CD8-positive, alpha-beta memory T cell (primary cell): ENCODE measurements around the gene CD22. TPM values are rescaled to one million over a fixed set of nuclear protein-coding genes. Genes with fewer than 3 reads are reported as not detected.

Experiments
- CTCF ChIA-PET: fragments of 350-600 bp; sonication (Branson Sonifier 250); formaldehyde crosslinking; loops from one replicate; lab custom pipeline; 2021; ENCODE audit warnings: antibody characterized with exemption; lab: Charles Lee
- POLR2A ChIA-PET: fragments of 350-600 bp; sonication (Branson Sonifier 250); formaldehyde crosslinking; loops from one replicate; lab custom pipeline; 2021; ENCODE audit warnings: antibody characterized with exemption; lab: Charles Lee
- DNase-seq, 5 donors: peaks; one replicate each; pipeline versions ENCODE4 v3.0.0 to v3.0.0-alpha.2; 2020 to 2022; ENCODE audit warnings: mixed read lengths in 1 of 5
- H3K27ac ChIP-seq: one replicate; pipeline ENCODE4 v1.7.0; 2013; ENCODE audit warnings: low read depth, mild to moderate bottlenecking, low read length, moderate library complexity
- H3K27me3 ChIP-seq: 2 replicates; pipeline ENCODE4 v1.7.0; 2013; ENCODE audit warnings: low read length, mild to moderate bottlenecking; ENCODE audit not compliant: insufficient read depth, poor library complexity, severe bottlenecking
- H3K36me3 ChIP-seq: 2 replicates; pipeline ENCODE4 v1.7.0; 2013; ENCODE audit warnings: mild to moderate bottlenecking, low read length, moderate library complexity; ENCODE audit not compliant: insufficient read depth
- H3K4me1 ChIP-seq: 2 replicates; pipeline ENCODE4 v1.7.0; 2013; ENCODE audit warnings: mild to moderate bottlenecking, low read length, moderate library complexity; ENCODE audit not compliant: insufficient read depth
- H3K4me3 ChIP-seq: 2 replicates; pipeline ENCODE4 v1.7.0; 2013; ENCODE audit warnings: mild to moderate bottlenecking, low read length
- H3K9me3 ChIP-seq: 2 replicates; pipeline ENCODE4 v1.7.0; 2013; ENCODE audit warnings: mild to moderate bottlenecking, low read length
- H3K27ac Mint-ChIP-seq, 8 donors: one replicate each; pipeline ENCODE4 v1.8.0; 2020 to 2021; ENCODE audit warnings: mixed read lengths in 8 of 8, mild to moderate bottlenecking in 6 of 8, inconsistent platforms in 3 of 8, moderate library complexity in 3 of 8
- H3K27me3 Mint-ChIP-seq, 2 donors: one replicate each; pipeline ENCODE4 v1.8.0; 2020 to 2021; ENCODE audit warnings: mixed read lengths in 2 of 2, mild to moderate bottlenecking in 1 of 2, moderate library complexity in 1 of 2
- H3K36me3 Mint-ChIP-seq, 3 donors: one replicate each; pipeline ENCODE4 v1.8.0; 2020 to 2021; ENCODE audit warnings: mixed read lengths in 3 of 3, inconsistent platforms in 1 of 3, mild to moderate bottlenecking in 1 of 3
- H3K4me1 Mint-ChIP-seq, 3 donors: one replicate each; pipeline ENCODE4 v1.8.0; 2020 to 2021; ENCODE audit warnings: mixed read lengths in 3 of 3, inconsistent platforms in 1 of 3, mild to moderate bottlenecking in 1 of 3
- H3K4me3 Mint-ChIP-seq, 7 donors: one replicate each; pipeline ENCODE4 v1.8.0; 2020 to 2021; ENCODE audit warnings: mixed read lengths in 7 of 7, mild to moderate bottlenecking in 6 of 7, moderate library complexity in 4 of 7, inconsistent platforms in 2 of 7
- H3K9me3 Mint-ChIP-seq, 5 donors: one replicate each; pipeline ENCODE4 v1.8.0; 2020 to 2022; ENCODE audit warnings: mixed read lengths in 5 of 5, mild to moderate bottlenecking in 3 of 5, moderate library complexity in 2 of 5, inconsistent platforms in 1 of 5
- polyA plus RNA-seq: library from polyadenylated mRNA; unstranded; fragments of 300-500 nt; fragmentation: Illumina TruSeq; gene quantifications from one replicate; pipeline ENCODE4 v1.2.3, GENCODE V29; 2021
- total RNA-seq, 2 experiments: library from RNA; stranded (reverse); gene quantifications; one replicate each; pipeline ENCODE4 v1.2.3, GENCODE V29; 2021

Gene CD22
- total and polyA plus RNA-seq, 3 experiments from 2014 or later = 0.09 TPM; not detected in 2

GRCh38 chr19:35297922-35298321, 31.1 kb upstream of the CD22 start:
- no peaks in the 10 kb centered on the region for H3K9me3 ChIP-seq
- DNase-seq = no peak
- peaks cover 10% of the 10 kb centered on the region for H3K4me1 ChIP-seq
- ChIA-PET POLR2A (no interaction called here), CTCF (no interaction called here)
- no peak overlapping the region for H3K4me3 ChIP-seq
- Mint-ChIP-seq H3K36me3 (no peaks in the 10 kb centered on the region), H3K4me3 (no peak overlapping the region), H3K9me3 (no peaks in the 10 kb centered on the region), H3K27me3 (peaks cover 0 to 4% of the 10 kb centered on the region in 2 donors), H3K27ac (no peak overlapping the region), H3K4me1 (peaks cover 0 to 9% (median 6%) of the 10 kb centered on the region in 3 donors)
- no peak overlapping the region for H3K27ac ChIP-seq
- H3K36me3 ChIP-seq = no peaks in the 10 kb centered on the region
- no peaks in the 10 kb centered on the region for H3K27me3 ChIP-seq

DNA sequence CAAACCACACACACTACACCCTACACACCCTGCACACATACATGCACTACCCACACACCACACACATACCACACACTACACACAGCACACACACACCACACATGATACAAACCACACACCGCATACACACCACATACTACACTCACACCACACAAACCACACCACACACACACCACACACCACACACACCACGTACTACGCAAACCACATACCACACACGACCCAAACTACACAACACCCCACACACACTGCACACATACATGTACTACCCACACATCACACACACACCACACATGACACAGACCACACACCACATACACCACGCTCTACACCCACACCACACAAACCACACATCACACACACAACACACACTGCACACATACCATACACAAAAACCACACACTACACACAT, 30.4 kb upstream of the CD22 start:
- no peak overlapping the region for H3K4me3 Mint-ChIP-seq
- Histone ChIP-seq H3K27me3 (no peaks in the 10 kb centered on the region), H3K27ac (no peak overlapping the region), H3K4me1 (peaks cover 10% of the 10 kb centered on the region), H3K9me3 (no peaks in the 10 kb centered on the region), H3K4me3 (no peak overlapping the region), H3K36me3 (no peaks in the 10 kb centered on the region)
- POLR2A ChIA-PET = no interaction called here
- H3K4me1 Mint-ChIP-seq = peaks cover 0 to 9% (median 6%) of the 10 kb centered on the region in 3 donors
- CTCF ChIA-PET = no interaction called here
- no peaks in the 10 kb centered on the region for H3K36me3 Mint-ChIP-seq
- H3K27me3 Mint-ChIP-seq = peaks cover 0 to 4% of the 10 kb centered on the region in 2 donors
- no peak for DNase-seq
- H3K27ac Mint-ChIP-seq = no peak overlapping the region
- H3K9me3 Mint-ChIP-seq = no peaks in the 10 kb centered on the region

GRCh38 chr19:35299523-35300338, 29.3 kb upstream of the CD22 start:
- no peak overlapping the region for H3K27ac Mint-ChIP-seq

GRCh38 chr19:35300339-35300649, 28.7 kb upstream of the CD22 start:
- POLR2A ChIA-PET = no interaction called here
- no peaks in the 10 kb centered on the region for H3K36me3 Mint-ChIP-seq
- H3K36me3 ChIP-seq = no peaks in the 10 kb centered on the region
- H3K4me1 ChIP-seq = peaks cover 10% of the 10 kb centered on the region
- H3K4me3 ChIP-seq = no peak overlapping the region
- no peak for DNase-seq
- H3K27me3 ChIP-seq = no peaks in the 10 kb centered on the region
- H3K9me3 ChIP-seq = no peaks in the 10 kb centered on the region
- CTCF ChIA-PET = no interaction called here
- peaks cover 0 to 1% of the 10 kb centered on the region in 2 donors for H3K27me3 Mint-ChIP-seq
- H3K27ac Mint-ChIP-seq = no peak overlapping the region
- no peak overlapping the region for H3K27ac ChIP-seq
- H3K4me1 Mint-ChIP-seq = peaks cover 0 to 9% (median 6%) of the 10 kb centered on the region in 3 donors
- no peak overlapping the region for H3K4me3 Mint-ChIP-seq
- no peaks in the 10 kb centered on the region for H3K9me3 Mint-ChIP-seq

More at GRCh38 chr19:35299523-35300338, 29.3 kb upstream of the CD22 start:
- H3K27me3 ChIP-seq = no peaks in the 10 kb centered on the region
- Mint-ChIP-seq H3K9me3 (no peaks in the 10 kb centered on the region), H3K4me1 (peaks cover 0 to 9% (median 6%) of the 10 kb centered on the region in 3 donors), H3K27me3 (peaks cover 0 to 1% of the 10 kb centered on the region in 2 donors), H3K36me3 (no peaks in the 10 kb centered on the region), H3K4me3 (no peak overlapping the region)
- POLR2A ChIA-PET = no interaction called here
- no peaks in the 10 kb centered on the region for H3K36me3 ChIP-seq
- H3K9me3 ChIP-seq = no peaks in the 10 kb centered on the region
- H3K4me3 ChIP-seq = no peak overlapping the region
- no peak for DNase-seq
- CTCF ChIA-PET = no interaction called here
- no peak overlapping the region for H3K27ac ChIP-seq
- peaks cover 10% of the 10 kb centered on the region for H3K4me1 ChIP-seq

DNA sequence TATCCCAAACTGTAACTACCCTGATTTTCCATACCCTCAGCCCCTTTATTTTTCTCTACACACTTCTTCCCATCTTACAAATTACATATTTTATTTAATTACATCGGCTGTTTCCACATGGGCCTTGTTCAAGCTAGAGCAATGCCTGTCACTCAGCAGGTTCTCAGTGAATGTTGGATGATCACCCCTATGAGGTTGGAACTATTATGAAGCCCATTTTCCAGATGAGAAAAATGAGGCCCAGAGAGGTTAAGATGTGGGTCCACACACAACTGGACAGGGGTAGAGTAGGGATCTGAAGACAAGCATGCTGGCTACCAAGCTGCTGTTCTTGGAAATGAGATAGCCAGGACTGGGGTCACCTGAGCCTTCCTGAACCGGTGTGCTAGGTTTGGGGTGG, 27.0 kb upstream of the CD22 start:
- H3K9me3 Mint-ChIP-seq = no peaks in the 10 kb centered on the region
- Histone ChIP-seq H3K27me3 (no peaks in the 10 kb centered on the region), H3K4me3 (no peak overlapping the region), H3K4me1 (no peaks in the 10 kb centered on the region), H3K27ac (no peak overlapping the region), H3K9me3 (no peaks in the 10 kb centered on the region), H3K36me3 (no peaks in the 10 kb centered on the region)
- H3K27ac Mint-ChIP-seq = peak overlapping the region in 1 of 8 donors; percentile 82
- no peaks in the 10 kb centered on the region for H3K36me3 Mint-ChIP-seq
- ChIA-PET CTCF (no interaction called here), POLR2A (no interaction called here)
- H3K27me3 Mint-ChIP-seq = peaks cover 0 to 1% of the 10 kb centered on the region in 2 donors
- no peak for DNase-seq
- no peak overlapping the region for H3K4me3 Mint-ChIP-seq
- no peaks in the 10 kb centered on the region for H3K4me1 Mint-ChIP-seq

- Histone ChIP-seq H3K9me3 (no peaks in the 10 kb centered on the region), H3K27me3 (no peaks in the 10 kb centered on the region), H3K27ac (no peak overlapping the region), H3K4me3 (no peak overlapping the region), H3K4me1 (no peaks in the 10 kb centered on the region), H3K36me3 (no peaks in the 10 kb centered on the region)
- peaks cover 0 to 1% of the 10 kb centered on the region in 2 donors for H3K27me3 Mint-ChIP-seq
- ChIA-PET CTCF (no interaction called here), POLR2A (no interaction called here)
- no peak for DNase-seq
- no peaks in the 10 kb centered on the region for H3K36me3 Mint-ChIP-seq
- no peaks in the 10 kb centered on the region for H3K9me3 Mint-ChIP-seq
- no peaks in the 10 kb centered on the region for H3K4me1 Mint-ChIP-seq
- H3K4me3 Mint-ChIP-seq = no peak overlapping the region
- no peak overlapping the region for H3K27ac Mint-ChIP-seq
These were observed 26.5 kb upstream of the CD22 start for GRCh38 chr19:35302446-35302845.

DNA sequence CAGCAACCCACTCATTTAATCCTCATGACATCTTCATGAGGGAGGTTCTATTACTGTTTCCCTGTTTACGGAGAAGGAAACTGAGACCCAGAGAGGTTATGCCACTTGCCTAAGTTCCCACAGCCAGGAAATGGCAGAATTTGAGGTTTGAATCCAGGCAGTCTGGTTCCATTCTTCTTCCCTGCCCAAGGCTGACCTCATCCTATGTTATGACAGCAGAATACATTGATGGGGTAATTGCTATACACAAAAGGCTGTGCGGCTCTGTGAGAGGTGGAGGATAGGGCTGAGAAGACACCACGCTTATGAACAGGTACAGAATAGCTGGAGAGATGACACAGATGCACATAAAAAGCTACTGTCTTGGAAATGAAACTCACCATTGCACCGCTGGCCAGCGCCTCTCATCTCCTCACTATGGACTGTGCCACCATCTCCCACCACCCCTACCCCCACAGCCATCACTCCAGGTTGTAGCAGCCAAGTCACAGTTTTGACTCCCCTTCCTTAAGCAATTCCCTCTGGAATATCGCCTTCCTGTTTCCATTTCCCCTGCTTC, 25.6 kb upstream of the CD22 start:
- H3K27me3 ChIP-seq = no peaks in the 10 kb centered on the region
- ChIA-PET POLR2A (no interaction called here), CTCF (no interaction called here)
- H3K4me1 Mint-ChIP-seq = no peaks in the 10 kb centered on the region
- H3K9me3 Mint-ChIP-seq = no peaks in the 10 kb centered on the region
- no peak overlapping the region for H3K4me3 ChIP-seq
- no peaks in the 10 kb centered on the region for H3K36me3 ChIP-seq
- no peak overlapping the region for H3K27ac Mint-ChIP-seq
- H3K36me3 Mint-ChIP-seq = no peaks in the 10 kb centered on the region
- no peak overlapping the region for H3K4me3 Mint-ChIP-seq
- H3K27ac ChIP-seq = no peak overlapping the region
- no peaks in the 10 kb centered on the region for H3K9me3 ChIP-seq
- H3K4me1 ChIP-seq = no peaks in the 10 kb centered on the region
- DNase-seq = no peak
- peaks cover 1 to 5% of the 10 kb centered on the region in 2 donors for H3K27me3 Mint-ChIP-seq

DNA sequence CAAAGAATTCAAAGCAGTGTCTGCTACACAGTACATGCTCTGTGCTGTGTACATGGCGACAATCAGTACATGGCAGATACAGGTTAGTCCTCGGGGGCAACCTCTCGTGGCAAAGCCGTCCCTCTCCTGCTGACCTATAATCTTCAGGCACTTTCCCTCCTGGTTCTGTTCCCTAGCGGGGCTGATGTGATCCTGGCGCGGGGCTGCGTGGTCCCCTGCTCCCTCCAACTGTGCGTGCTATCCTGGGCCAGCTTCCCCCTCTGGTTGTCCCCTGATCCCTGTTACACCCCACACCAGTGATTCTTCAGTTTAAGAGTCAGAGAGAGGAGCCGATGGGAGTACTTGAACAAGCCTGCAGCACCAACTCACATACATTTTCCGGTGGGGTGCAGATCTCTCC, 25.0 kb upstream of the CD22 start:
- Histone ChIP-seq H3K36me3 (no peaks in the 10 kb centered on the region), H3K4me3 (no peak overlapping the region), H3K27ac (no peak overlapping the region), H3K9me3 (no peaks in the 10 kb centered on the region), H3K27me3 (no peaks in the 10 kb centered on the region), H3K4me1 (no peaks in the 10 kb centered on the region)
- ChIA-PET POLR2A (no interaction called here), CTCF (no interaction called here)
- Mint-ChIP-seq H3K4me3 (no peak overlapping the region), H3K9me3 (no peaks in the 10 kb centered on the region), H3K4me1 (no peaks in the 10 kb centered on the region), H3K27ac (no peak overlapping the region), H3K36me3 (no peaks in the 10 kb centered on the region), H3K27me3 (peaks cover 3 to 5% of the 10 kb centered on the region in 2 donors)
- DNase-seq = no peak
